ENCODE data around the gene TOB1.
"Not testable (repeated sequence)": the region's sequence is repeated elsewhere in the genome, so short reads cannot be mapped to it uniquely, and the experiment has no call there.

TOB1 gene

GRCh38 chr17:50868140-50868438, 1.9 kb upstream of the TOB1 start:
- DNase-seq (ENCODE audit: low read depth): no peak

GRCh38 chr17:50867363-50868139, 1.4 kb upstream of the TOB1 start:
- peak; percentile 71 for DNase-seq (ENCODE audit: low read depth)

GRCh38 chr17:50866950-50867362, 802 bp upstream of the TOB1 start:
- DNase-seq (ENCODE audit: low read depth): no peak

- DNase-seq (ENCODE audit: low read depth): no peak
Measured at GRCh38 chr17:50865868-50866260, 290 bp downstream of the TOB1 start.

GRCh38 chr17:50865060-50865867, 890 bp downstream of the TOB1 start:
- DNase-seq (ENCODE audit: low read depth): no peak

- DNase-seq (ENCODE audit: low read depth): no peak
Measured at GRCh38 chr17:50864747-50865059, 1.5 kb downstream of the TOB1 start.

GRCh38 chr17:50863931-50864330, 2.2 kb downstream of the TOB1 start:
- no peak for DNase-seq (ENCODE audit: low read depth)

GRCh38 chr17:50863221-50863843, 2.8 kb downstream of the TOB1 start:
- no peak for DNase-seq (ENCODE audit: low read depth)

GRCh38 chr17:50861822-50862528, 4.2 kb downstream of the TOB1 start:
- DNase-seq (ENCODE audit: low read depth): no peak

- no peak for DNase-seq (ENCODE audit: low read depth)
Measured at GRCh38 chr17:50861334-50861676, 4.8 kb downstream of the TOB1 start.

GRCh38 chr17:50859727-50860126, 6.4 kb downstream of the TOB1 start:
- DNase-seq (ENCODE audit: low read depth): not testable (repeated sequence)

GRCh38 chr17:50858486-50859225, 7.5 kb downstream of the TOB1 start:
- DNase-seq (ENCODE audit: low read depth): no peak

GRCh38 chr17:50856431-50856830, 9.7 kb downstream of the TOB1 start:
- DNase-seq (ENCODE audit: low read depth): no peak

- no peak for DNase-seq (ENCODE audit: low read depth)
Measured at GRCh38 chr17:50855708-50856330, 10.3 kb downstream of the TOB1 start.

GRCh38 chr17:50853781-50854180, 12.4 kb downstream of the TOB1 start:
- no peak for DNase-seq (ENCODE audit: low read depth)

GRCh38 chr17:50853015-50853615, 13.0 kb downstream of the TOB1 start:
- DNase-seq (ENCODE audit: low read depth): no peak

GRCh38 chr17:50850640-50851039, 15.5 kb downstream of the TOB1 start:
- no peak for DNase-seq (ENCODE audit: low read depth)

GRCh38 chr17:50848711-50849110, 17.4 kb downstream of the TOB1 start:
- DNase-seq (ENCODE audit: low read depth): no peak

- no peak for DNase-seq (ENCODE audit: low read depth)
Measured at GRCh38 chr17:50848039-50848438, 18.1 kb downstream of the TOB1 start.

- no peak for DNase-seq (ENCODE audit: low read depth)
Measured at GRCh38 chr17:50847566-50847965, 18.6 kb downstream of the TOB1 start.

All from non-pigmented ciliary epithelial cell (primary cell).